GM18505 (cell line): ENCODE measurements around the gene GPR137C.

ENCODE experiments used
- ATAC-seq: cut with Tn5 transposase; IDR thresholded peaks from one replicate; pipeline ENCODE4 v1.9.1; 2021; ENCODE audit not compliant: unreplicated experiment
- POLR2A ChIP-seq: IDR thresholded peaks from 4 replicates; pipeline ENCODE4 v1.6.1; 2011; ENCODE audit warnings: borderline replicate concordance; ENCODE audit not compliant: insufficient read depth, insufficient read length; ENCODE audit errors: extremely low read depth

GPR137C gene, protein sequence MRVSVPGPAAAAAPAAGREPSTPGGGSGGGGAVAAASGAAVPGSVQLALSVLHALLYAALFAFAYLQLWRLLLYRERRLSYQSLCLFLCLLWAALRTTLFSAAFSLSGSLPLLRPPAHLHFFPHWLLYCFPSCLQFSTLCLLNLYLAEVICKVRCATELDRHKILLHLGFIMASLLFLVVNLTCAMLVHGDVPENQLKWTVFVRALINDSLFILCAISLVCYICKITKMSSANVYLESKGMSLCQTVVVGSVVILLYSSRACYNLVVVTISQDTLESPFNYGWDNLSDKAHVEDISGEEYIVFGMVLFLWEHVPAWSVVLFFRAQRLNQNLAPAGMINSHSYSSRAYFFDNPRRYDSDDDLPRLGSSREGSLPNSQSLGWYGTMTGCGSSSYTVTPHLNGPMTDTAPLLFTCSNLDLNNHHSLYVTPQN

DNA sequence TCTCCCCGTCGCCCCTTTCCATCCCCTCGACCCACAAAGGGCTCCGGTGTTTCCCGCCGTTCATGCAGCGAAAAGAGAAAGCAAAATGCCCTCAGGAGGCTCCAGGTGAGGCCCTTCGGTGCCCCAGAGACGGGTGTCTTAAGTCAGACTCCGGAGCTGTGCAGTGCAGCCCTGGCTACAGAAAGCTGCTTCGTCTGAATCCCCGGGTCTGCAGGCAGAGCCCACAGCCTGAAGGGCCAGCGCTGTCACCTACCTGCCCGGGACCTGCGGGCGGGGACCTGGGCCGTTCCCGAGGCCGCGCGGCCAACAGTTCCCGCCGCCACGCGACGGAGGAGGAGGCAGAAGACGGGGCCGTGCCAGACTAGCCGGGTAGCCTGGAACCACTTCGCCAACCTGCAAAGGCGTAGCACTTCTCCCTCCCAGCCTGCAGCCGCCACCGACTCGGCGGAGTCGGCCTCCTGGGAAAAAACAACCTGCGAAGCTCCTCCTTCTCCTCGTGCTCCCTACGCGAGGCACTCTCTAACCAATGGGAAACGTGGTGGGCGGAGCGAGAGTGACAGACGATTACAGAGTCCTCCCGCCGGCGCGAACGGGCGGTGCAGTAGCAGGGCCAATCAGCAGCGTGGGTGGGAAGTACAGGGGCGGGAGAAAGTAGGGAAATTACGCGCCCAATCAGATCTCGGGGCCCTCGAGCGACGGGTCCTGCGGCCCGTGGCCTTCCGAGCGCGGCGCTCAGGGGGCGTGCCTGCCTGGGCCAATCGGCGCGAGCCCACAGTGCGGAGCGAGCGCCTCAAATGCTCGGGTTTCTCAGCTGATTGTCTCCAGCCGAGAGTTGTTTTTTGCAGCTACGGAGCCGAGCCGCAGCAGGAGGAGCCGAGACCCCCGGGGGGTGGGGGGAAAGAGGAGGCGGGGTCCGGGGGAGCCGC lies at the start of gene GPR137C, which contains the start of gene TXNDC16:
GPR137C (plus strand) TSS at position 774 of the 926 bp plus-strand sequence. CDS start 312 bp downstream, outside the sequence.
TXNDC16 (minus strand) TSS at position 443 of the 926 bp plus-strand sequence. CDS start 8,948 bp downstream, outside the sequence.
- ATAC-seq, result peak; percentile 93
- peak; percentile 88 for TF ChIP-seq POLR2A

DNA sequence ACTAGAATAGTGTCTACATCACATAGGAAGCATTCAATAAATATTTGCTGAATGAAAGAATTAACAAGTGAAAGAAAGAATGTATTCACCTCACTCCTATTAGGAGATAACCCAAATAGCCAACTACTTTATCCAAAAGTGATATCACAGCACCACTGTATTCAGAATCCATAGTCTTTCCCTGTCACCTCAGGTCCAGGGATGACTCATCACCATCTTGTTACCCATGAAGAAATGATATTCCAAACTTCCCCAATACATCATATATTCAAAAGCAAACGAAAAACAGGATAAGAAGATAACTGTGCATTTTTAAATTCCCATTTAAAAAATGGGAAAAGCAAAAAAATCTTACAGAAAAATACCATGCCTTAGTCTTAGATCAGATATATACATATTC lies 39.4 kb upstream of the GPR137C start:
- ATAC-seq, result no peak
- no peak for TF ChIP-seq POLR2A

DNA sequence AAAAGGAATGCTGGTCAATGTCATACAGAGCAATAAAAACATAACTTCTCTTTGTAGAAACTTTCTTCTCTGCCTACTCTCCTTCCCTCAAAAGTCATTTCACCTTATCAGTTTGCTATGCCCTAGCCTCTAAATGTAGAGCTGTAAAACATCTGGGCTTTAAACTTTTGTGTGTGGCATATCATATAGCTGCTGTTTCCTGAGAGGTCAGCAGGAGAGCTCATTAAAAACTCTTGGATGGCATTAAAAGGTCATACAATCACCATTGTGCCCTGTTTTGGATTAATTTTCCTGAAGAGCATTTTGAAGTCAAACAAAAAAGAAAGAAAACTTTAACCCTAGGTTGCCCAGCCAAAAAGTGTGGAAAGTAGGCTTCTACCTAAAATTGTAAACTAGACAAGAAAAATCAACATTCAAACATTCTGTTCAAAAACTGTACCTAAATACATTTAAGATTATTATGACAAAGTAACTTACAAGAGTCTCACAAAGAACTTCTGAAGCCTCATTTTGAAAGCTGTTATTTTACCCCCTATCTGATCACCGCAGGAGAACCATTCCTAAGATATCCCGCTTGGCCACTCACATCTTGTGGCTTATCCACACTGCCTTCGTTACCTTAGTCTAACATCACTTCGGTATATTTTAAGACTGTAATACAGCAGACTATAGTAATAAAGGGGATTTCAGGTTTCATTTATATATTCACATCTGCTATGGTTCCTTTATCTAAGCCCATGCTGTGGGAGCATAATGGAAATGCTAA lies 38.4 kb upstream of the GPR137C start:
- no peak for ATAC-seq
- no peak for TF ChIP-seq POLR2A

DNA sequence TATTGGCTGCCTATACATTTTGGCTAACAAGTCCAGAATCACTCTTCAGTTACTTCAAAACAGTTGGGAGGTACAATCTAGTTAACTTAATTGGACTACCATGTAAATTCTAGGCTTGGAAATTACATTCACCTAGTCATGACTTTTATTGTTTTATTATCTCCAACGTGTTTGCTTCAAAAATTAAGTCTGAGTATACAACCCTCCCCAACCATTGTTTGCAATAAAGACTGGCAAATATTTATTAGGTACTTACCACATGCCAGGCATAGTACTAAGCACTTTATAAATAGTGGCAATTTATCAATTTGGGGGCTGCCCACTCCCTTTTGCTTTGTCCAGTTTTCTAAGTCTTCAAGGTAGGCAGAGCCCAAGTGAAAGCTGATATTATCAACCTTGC lies 30.6 kb upstream of the GPR137C start:
- no peak for TF ChIP-seq POLR2A
- no peak for ATAC-seq

DNA sequence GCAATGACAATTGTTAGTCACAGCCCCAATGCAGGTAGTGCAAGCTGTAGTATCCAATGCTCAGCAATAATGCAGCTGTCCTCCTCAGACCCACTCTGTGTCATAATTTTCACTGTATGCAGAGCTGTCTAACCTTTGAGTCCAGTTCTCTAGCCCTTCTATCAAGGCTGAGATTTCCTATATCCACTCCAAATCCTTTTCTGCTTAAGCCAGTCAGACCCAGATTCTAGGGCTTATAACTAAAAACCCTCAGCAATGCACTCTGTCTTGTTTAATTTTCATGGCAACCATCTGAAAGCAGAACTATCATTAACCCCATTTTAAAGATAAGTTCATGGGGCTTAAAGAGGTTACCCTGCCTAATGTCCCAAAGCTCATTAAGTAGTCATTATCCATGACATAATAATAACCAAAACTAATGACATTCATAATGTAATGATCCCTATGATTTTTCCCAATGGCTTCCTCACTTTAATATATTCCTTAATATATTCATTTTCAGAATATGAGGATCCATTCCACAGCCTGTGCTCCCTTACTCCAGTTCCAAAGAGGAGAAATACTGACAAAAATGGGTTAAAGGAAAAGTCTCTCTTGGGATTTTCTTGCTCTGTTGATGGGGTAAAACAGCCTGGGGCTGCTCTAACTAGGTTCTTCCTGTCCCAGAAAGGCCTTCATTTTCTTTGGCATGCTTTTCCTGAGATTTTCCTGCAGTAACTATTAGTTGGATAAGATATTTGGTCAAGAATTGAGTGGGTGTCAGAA lies 29.9 kb upstream of the GPR137C start:
- no peak for ATAC-seq

DNA sequence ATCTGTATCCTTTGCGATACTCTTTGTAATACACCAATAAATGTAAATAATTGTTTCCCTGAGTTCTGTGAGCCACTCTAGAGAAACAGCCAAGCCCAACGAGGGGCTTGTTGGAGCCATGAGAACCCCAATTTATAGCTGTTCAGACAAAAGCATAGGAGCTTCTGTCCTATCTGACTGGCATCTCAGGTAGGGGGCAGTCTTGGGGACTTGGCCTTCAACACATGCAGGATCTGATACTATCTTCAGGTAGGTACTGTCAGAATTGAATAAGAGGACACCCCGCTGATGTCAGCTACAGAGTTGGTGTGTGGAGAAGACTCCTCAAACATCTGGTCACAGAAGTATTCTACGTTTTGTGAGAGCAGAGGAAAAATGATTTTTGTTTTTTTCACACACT lies 25.6 kb upstream of the GPR137C start:
- no peak for ATAC-seq
- no peak for TF ChIP-seq POLR2A

More for the DNA sequence above, 29.9 kb upstream of the GPR137C start:
- TF ChIP-seq POLR2A, result no peak

DNA sequence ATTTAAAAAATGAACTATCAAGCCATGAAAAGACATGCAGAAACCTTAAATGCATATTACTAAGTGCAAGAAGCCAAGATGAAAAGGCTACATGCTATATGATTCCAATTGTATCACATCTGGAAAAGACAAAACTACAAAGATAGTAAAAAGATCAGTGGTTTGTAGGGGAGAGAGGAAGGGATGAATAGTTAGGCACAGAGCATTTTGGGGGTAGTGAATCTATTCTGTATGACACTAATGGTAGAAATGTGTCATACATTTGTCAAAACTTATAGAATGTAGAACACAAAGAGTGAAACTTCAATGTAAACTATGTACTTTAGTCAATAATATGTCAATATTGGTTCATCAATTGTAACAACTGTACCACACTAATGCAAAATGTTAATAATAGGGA lies 21.2 kb upstream of the GPR137C start:
- no peak for TF ChIP-seq POLR2A
- ATAC-seq, result no peak

DNA sequence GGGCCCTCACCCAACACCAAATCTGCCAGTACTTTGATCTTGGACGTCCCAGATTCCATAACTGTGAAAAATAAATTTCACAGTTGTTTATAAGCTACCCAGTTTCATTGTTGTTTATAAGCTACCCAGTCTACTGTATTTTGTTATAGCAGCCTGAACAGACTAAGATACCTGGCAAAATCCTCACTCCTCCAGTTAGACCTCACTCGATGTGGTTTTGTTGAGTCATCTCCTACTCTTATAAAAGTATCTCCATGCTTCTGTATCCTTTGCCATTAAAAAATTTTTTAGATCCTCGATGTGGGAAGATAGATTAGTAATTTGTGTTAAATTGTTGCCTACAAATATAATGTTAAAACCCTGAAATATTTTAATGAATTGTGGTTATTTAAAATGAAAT lies 16.4 kb upstream of the GPR137C start:
- TF ChIP-seq POLR2A, result no peak
- no peak for ATAC-seq

DNA sequence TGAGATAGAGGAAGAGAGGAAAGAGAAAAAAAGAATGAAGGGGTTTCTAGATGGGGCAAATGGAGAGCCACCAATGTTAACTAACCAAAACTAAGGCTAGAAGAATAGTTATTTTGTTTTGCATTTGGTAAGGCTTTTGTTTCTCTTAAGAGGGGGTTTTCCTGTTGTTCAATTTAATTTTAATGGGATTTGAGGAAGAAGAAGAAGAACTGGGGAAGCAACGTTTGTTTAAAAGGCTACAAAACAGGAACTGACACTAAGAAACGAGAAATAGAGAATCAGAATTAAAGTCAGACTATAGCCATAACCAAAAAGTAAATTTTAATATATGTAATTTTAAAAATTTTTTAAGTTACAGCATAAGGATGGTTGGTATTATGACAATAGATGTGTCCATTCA lies 14.0 kb upstream of the GPR137C start:
- TF ChIP-seq POLR2A, result no peak
- ATAC-seq, result no peak

DNA sequence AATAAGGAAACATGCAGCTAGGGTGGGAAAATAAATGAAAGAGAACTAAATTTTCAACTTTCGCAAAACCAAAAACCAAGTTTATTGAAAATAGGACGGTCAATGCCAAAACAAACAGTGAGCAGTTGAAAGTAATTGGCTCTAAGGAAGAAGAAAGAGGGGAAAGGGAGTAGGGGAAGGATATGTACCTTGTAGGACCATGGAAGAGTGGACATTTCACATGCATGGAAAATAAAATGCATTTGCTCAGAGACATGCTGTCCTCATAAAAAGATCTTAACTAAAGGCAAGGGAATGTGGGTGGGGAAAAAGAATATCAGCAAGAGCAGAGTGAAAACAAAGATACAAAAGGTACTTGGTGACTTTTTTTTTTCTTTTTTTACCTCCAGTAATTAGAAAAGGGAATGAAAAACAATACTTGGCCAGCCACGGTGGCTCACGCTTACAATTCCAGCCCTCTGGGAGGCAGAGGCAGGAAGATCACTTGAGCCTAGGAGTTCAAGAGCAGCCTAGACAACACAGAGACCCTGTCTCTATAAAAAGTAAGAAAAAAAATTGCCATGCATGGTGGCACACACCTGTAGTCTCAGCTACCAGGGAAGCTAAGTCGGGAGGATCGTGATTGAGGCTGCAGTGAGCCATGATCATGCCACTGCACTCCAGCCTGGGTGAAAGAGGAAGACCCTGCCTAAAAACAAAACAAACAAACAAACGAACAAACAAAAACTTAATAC lies 6.9 kb upstream of the GPR137C start:
- TF ChIP-seq POLR2A, result no peak
- ATAC-seq, result no peak

DNA sequence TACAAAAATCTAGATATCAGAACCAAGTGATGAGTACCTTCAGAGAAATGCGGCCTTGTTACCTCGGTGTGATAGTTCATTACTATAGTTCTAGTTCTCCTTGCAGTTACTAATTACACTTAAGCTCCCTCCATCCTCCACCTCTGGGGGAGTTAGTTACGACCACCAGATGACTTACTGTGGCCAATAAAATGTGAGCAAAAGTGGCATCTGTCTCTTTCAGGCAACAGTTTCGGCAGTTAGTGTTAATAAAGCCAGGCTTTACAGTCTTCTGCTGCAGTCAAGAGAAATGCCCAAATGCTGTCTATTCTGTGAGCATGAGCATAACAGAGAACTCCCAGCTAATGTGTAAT lies 6.3 kb upstream of the GPR137C start:
- TF ChIP-seq POLR2A, result no peak
- ATAC-seq, result no peak

DNA sequence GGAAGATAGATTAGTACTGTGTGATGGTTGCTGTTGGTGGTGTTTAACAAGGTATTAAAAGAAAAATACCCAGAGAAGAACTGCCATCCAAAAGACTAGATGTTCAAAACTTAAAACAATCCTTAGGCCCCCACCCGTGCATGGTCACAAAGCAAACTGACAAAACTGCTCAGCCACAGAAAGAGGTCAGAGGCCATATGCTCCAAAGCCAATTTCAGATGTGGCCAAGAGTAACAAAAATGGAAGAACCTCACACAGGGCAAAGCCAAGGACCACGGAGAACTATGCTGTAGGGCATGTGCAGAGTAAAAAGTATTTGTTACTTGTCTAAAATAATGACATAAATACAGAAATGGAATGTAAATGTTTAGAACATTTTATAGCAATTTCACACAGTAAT lies 5.6 kb upstream of the GPR137C start:
- ATAC-seq, result no peak
- no peak for TF ChIP-seq POLR2A
